Measurements from ENCODE around the gene HSPB3.

Gene HSPB3

DNA sequence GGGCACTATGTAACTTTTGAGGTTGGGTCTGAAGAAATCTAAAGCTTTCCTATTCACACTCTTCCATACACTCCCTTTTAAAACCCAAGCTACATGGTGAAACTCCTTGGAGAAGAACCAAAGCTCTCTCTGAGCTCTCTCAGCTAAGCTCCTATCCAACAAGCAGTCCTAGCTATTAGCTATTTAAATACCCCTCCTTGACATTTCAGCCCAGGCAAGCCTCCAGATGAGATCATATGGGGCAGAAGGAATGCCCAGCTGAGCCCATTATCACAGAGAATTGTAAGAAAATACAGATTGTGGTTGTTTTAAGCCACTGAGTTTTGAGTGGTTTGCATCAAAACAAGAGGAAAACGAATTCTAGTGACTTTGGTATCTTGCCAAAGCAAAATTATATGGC lies 15.2 kb downstream of the HSPB3 start:
- no peaks in the 10 kb centered on the region for H3K9me3 ChIP-seq (ENCODE audit: control insufficient read depth, low read length)
- H3K36me3 ChIP-seq (ENCODE audit: control insufficient read depth, insufficient read depth, low read length), result no peaks in the 10 kb centered on the region
- no peaks in the 10 kb centered on the region for H3K27me3 ChIP-seq (ENCODE audit: control insufficient read depth, insufficient read depth, low read length)
- no peaks in the 10 kb centered on the region for H3K4me1 ChIP-seq
- H3K4me2 ChIP-seq (ENCODE audit: low read length), result no peak overlapping the region
- H3K4me3 ChIP-seq (ENCODE audit: low read depth, low read length), result no peak overlapping the region
- TF ChIP-seq, protein P1, sequence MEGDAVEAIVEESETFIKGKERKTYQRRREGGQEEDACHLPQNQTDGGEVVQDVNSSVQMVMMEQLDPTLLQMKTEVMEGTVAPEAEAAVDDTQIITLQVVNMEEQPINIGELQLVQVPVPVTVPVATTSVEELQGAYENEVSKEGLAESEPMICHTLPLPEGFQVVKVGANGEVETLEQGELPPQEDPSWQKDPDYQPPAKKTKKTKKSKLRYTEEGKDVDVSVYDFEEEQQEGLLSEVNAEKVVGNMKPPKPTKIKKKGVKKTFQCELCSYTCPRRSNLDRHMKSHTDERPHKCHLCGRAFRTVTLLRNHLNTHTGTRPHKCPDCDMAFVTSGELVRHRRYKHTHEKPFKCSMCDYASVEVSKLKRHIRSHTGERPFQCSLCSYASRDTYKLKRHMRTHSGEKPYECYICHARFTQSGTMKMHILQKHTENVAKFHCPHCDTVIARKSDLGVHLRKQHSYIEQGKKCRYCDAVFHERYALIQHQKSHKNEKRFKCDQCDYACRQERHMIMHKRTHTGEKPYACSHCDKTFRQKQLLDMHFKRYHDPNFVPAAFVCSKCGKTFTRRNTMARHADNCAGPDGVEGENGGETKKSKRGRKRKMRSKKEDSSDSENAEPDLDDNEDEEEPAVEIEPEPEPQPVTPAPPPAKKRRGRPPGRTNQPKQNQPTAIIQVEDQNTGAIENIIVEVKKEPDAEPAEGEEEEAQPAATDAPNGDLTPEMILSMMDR (IDR thresholded peaks at IDR 0.05), result no peak
- no peaks in the 10 kb centered on the region for H3K79me2 ChIP-seq
- no peak overlapping the region for H2AFZ ChIP-seq
- no peak overlapping the region for H3K9ac ChIP-seq
- H3K27ac ChIP-seq, result no peak overlapping the region

DNA sequence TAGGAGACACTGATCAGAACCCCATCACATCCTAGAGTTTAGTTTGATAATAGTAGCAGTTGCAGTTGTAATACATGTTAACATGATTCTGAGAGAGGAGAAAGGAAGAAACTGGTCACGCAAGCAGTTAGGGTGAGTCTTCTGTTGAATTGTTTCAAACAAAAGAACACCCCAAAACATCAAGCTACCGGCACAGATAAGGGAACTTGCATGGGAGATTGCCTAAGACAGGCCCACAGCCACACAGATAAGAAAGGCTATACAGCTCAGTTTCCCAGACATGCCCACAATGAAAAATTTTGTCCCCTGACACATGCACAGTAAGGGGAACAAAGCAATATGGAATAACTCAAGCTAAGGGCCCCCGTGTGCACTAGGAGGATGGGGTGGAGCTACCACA lies 15.9 kb downstream of the HSPB3 start:
- Histone ChIP-seq H3K27ac (no peak overlapping the region), H3K4me1 (no peaks in the 10 kb centered on the region), H3K79me2 (no peaks in the 10 kb centered on the region), H3K9me3 (ENCODE audit: control insufficient read depth, low read length) (no peaks in the 10 kb centered on the region), H3K4me2 (ENCODE audit: low read length) (no peak overlapping the region), H3K36me3 (ENCODE audit: control insufficient read depth, insufficient read depth, low read length) (no peaks in the 10 kb centered on the region), H3K9ac (no peak overlapping the region), H3K27me3 (ENCODE audit: control insufficient read depth, insufficient read depth, low read length) (no peaks in the 10 kb centered on the region), H2AFZ (no peak overlapping the region), H3K4me3 (ENCODE audit: low read depth, low read length) (no peak overlapping the region)
- TF ChIP-seq, protein P1 (IDR thresholded peaks at IDR 0.05), result no peak

DNA sequence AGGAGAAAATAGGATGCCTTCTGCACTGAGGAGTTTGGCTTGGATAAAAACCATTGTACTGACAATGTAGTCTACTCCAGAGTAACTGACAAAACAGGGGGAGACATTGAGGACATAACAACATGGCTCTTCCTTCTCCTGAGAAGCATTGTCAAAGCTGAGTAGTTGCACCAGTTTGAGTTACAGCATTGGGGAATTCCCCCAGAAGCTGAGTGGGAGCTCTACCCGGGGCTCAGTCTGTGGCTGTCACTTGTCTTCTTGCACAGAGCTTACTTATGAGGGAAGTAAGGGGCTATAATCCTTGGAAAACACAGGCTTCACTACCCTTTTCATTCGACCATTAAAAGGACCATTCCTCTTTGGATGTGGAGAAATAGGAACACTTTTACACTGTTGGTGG lies 21.2 kb downstream of the HSPB3 start:
- Histone ChIP-seq H3K36me3 (ENCODE audit: control insufficient read depth, insufficient read depth, low read length) (no peaks in the 10 kb centered on the region), H3K4me3 (ENCODE audit: low read depth, low read length) (no peak overlapping the region), H3K9me3 (ENCODE audit: control insufficient read depth, low read length) (no peaks in the 10 kb centered on the region), H3K79me2 (no peaks in the 10 kb centered on the region), H2AFZ (no peak overlapping the region), H3K9ac (no peak overlapping the region), H3K27me3 (ENCODE audit: control insufficient read depth, insufficient read depth, low read length) (no peaks in the 10 kb centered on the region), H3K27ac (no peak overlapping the region), H3K4me1 (no peaks in the 10 kb centered on the region), H3K4me2 (ENCODE audit: low read length) (no peak overlapping the region)
- TF ChIP-seq, protein P1 (IDR thresholded peaks at IDR 0.05), result no peak

DNA sequence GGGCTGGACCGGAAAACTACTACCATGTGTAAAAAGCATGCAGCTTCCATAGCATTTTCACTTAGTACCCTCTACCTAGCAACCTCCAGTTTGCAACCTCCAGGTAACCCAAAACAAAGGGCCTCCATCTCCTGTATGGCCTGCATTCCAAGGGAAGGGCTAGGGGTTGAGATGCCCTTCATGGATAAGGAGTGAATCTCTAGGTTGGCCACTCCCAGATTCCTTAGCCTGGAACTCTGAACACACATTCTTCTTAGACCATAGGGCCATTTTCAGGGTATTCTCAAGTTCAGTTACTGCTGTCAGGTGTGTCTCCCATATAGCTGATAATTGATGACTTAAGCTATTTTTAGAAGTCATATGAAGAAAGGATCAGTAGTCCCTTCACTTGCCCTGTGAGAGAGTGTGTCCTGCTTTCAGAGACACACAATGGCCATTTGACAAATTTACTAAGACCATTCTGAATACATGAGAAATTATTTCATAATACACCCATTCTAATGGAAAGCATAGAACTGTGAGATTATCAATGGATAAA lies 22.5 kb downstream of the HSPB3 start:
- Histone ChIP-seq H3K4me3 (ENCODE audit: low read depth, low read length) (no peak overlapping the region), H3K4me1 (no peaks in the 10 kb centered on the region), H3K9me3 (ENCODE audit: control insufficient read depth, low read length) (no peaks in the 10 kb centered on the region), H2AFZ (no peak overlapping the region), H3K36me3 (ENCODE audit: control insufficient read depth, insufficient read depth, low read length) (no peaks in the 10 kb centered on the region), H3K9ac (no peak overlapping the region), H3K4me2 (ENCODE audit: low read length) (no peak overlapping the region), H3K79me2 (no peaks in the 10 kb centered on the region), H3K27ac (no peak overlapping the region), H3K27me3 (ENCODE audit: control insufficient read depth, insufficient read depth, low read length) (no peaks in the 10 kb centered on the region)
- TF ChIP-seq, protein P1 (IDR thresholded peaks at IDR 0.05), result no peak

DNA sequence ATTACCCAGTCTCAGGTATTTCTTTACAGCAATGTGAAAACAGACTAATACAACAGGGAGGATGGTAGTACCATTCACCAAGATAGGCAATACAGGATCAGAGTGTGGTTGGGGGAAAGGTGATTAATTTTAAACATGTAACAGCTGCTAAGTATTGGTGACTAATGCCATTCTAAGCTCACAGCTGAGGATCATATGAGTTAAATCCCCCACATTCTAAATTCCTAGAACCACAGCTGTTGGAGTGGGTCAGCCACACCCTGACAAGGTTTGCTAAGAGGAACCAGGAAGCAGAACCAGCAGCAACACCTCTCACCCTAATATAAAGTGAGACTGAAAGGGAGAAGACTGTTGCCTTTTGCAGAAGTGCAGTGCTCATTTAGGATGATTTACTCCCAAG lies 24.8 kb downstream of the HSPB3 start:
- H3K4me1 ChIP-seq, result no peaks in the 10 kb centered on the region
- TF ChIP-seq, protein P1 (IDR thresholded peaks at IDR 0.05), result no peak
- no peak overlapping the region for H3K9ac ChIP-seq
- no peak overlapping the region for H3K4me2 ChIP-seq (ENCODE audit: low read length)
- H3K4me3 ChIP-seq (ENCODE audit: low read depth, low read length), result no peak overlapping the region
- no peaks in the 10 kb centered on the region for H3K36me3 ChIP-seq (ENCODE audit: control insufficient read depth, insufficient read depth, low read length)
- no peak overlapping the region for H3K27ac ChIP-seq
- no peaks in the 10 kb centered on the region for H3K79me2 ChIP-seq
- H3K27me3 ChIP-seq (ENCODE audit: control insufficient read depth, insufficient read depth, low read length), result no peaks in the 10 kb centered on the region
- no peak overlapping the region for H2AFZ ChIP-seq
- no peaks in the 10 kb centered on the region for H3K9me3 ChIP-seq (ENCODE audit: control insufficient read depth, low read length)

All from parathyroid adenoma (tissue), 2 donors.